HepG2 (cell line): ENCODE measurements around the gene VASN. TPM values are rescaled to one million over a fixed set of nuclear protein-coding genes. Genes with fewer than 3 reads are reported as not detected.
A peak's percentile ranks its signal among the peaks of the same experiment; 100 is the strongest.

Experiments
- ATM ChIP-seq: fragments of 450-650 bp; IDR thresholded peaks from 2 replicates; pipeline ENCODE4 v1.7.1; 2017; ENCODE audit warnings: mild to moderate bottlenecking, borderline replicate concordance
- CAMTA2 ChIP-seq: sonication (generic); formaldehyde crosslinking; IDR thresholded peaks from 2 replicates; pipeline ENCODE4 v1.4.0; 2020; ENCODE audit warnings: mild to moderate bottlenecking, missing genetic modification reagents, borderline replicate concordance
- ELF3 ChIP-seq: IDR thresholded peaks from 2 replicates; pipeline ENCODE4 v1.6.1; 2016; ENCODE audit warnings: missing genetic modification reagents, missing compliant biosample characterization
- GLI4 ChIP-seq: sonication (generic); formaldehyde crosslinking; IDR thresholded peaks from 2 replicates; pipeline ENCODE4 v1.5.1; 2020; ENCODE audit warnings: missing genetic modification reagents, mild to moderate bottlenecking, moderate library complexity, borderline replicate concordance
- IKZF5 ChIP-seq: IDR thresholded peaks from 2 replicates; pipeline ENCODE4 v1.6.1; 2018; ENCODE audit warnings: missing genetic modification reagents, mild to moderate bottlenecking, missing compliant biosample characterization
- MTF2 ChIP-seq: sonication (generic); formaldehyde crosslinking; IDR thresholded peaks from 2 replicates; pipeline ENCODE4 v1.5.0; 2020; ENCODE audit warnings: missing genetic modification reagents, borderline replicate concordance
- SSRP1 ChIP-seq: IDR thresholded peaks from 2 replicates; pipeline ENCODE4 v1.6.1; 2016; ENCODE audit warnings: control low read depth
- USF2 ChIP-seq, 2 experiments: sonication (generic) in 1 of 2; formaldehyde crosslinking in 1 of 2; IDR thresholded peaks; 2 replicates each; pipeline versions ENCODE4 v1.5.1 to v1.6.1; 2011 to 2020; ENCODE audit warnings: borderline replicate concordance in 1 of 2, low read depth in 1 of 2, low read length in 1 of 2, mild to moderate bottlenecking in 1 of 2, missing genetic modification reagents in 1 of 2, moderate library complexity in 1 of 2
- ZBTB34 ChIP-seq: sonication (generic); formaldehyde crosslinking; IDR thresholded peaks from 2 replicates; pipeline ENCODE4 v1.8.0; 2022; ENCODE audit warnings: mild to moderate bottlenecking, missing genetic modification reagents
- ZNF160 ChIP-seq: sonication (generic); formaldehyde crosslinking; IDR thresholded peaks from 2 replicates; pipeline ENCODE4 v1.8.0; 2022; ENCODE audit warnings: mild to moderate bottlenecking, inconsistent platforms, missing genetic modification reagents
- ZNF430 ChIP-seq: sonication (generic); formaldehyde crosslinking; IDR thresholded peaks from 2 replicates; pipeline ENCODE4 v1.9.0; 2021; ENCODE audit warnings: mild to moderate bottlenecking, missing genetic modification reagents
- ZNF432 ChIP-seq: sonication (generic); formaldehyde crosslinking; IDR thresholded peaks from 2 replicates; pipeline ENCODE4 v1.5.0; 2020; ENCODE audit warnings: missing genetic modification reagents, mild to moderate bottlenecking, borderline replicate concordance
- ZNF790 ChIP-seq: sonication (generic); formaldehyde crosslinking; IDR thresholded peaks from 2 replicates; pipeline ENCODE4 v1.8.0; 2022; ENCODE audit warnings: missing genetic modification reagents, mild to moderate bottlenecking, borderline replicate concordance
- polyA plus RNA-seq, 8 experiments: library from polyadenylated mRNA; depleted of rRNA in 3 of 8; stranded (reverse) in 7 of 8; unstranded in 1 of 8; fragments of >200 nt; fragmentation: Illumina TruSeq in 4 of 8; extraction: Trizol in 4 of 8; gene quantifications; 2 replicates each; pipeline versions ENCODE4 v1.2.1 to v1.2.3, GENCODE V29; 2011 to 2016; ENCODE audit warnings: low read depth in 4 of 8, missing spikeins in 1 of 8, mixed read lengths in 1 of 8; ENCODE audit not compliant: insufficient read depth in 1 of 8
- total RNA-seq, 5 experiments: library from RNA; depleted of rRNA; stranded (reverse); fragments of >200 nt; fragmentation: Illumina TruSeq; extraction: Trizol; gene quantifications; 2 replicates each; pipeline ENCODE4 v1.2.3, GENCODE V29; 2016; ENCODE audit warnings: low read depth in 1 of 5
- TF ChIP-seq, protein P1 (sequence below): IDR thresholded peaks from 2 replicates; pipeline ENCODE4 v1.6.1; 2016; ENCODE audit warnings: missing compliant biosample characterization, missing genetic modification reagents, borderline replicate concordance
- TF ChIP-seq, protein P2 (sequence below): sonication (generic); formaldehyde crosslinking; IDR thresholded peaks from 2 replicates; pipeline ENCODE4 v1.4.0; 2020; ENCODE audit warnings: missing genetic modification reagents
- TF ChIP-seq, protein P3 (sequence below): sonication (generic); formaldehyde crosslinking; IDR thresholded peaks from 2 replicates; pipeline ENCODE4 v1.4.0; 2020; ENCODE audit warnings: missing genetic modification reagents

Gene VASN
- total and polyA plus RNA-seq, 2 of the 13 experiments (the other 11 are each of a cell fraction or from before 2014, with no cell fraction given): 8.4 to 18.2 TPM

- TF ChIP-seq, protein P1, sequence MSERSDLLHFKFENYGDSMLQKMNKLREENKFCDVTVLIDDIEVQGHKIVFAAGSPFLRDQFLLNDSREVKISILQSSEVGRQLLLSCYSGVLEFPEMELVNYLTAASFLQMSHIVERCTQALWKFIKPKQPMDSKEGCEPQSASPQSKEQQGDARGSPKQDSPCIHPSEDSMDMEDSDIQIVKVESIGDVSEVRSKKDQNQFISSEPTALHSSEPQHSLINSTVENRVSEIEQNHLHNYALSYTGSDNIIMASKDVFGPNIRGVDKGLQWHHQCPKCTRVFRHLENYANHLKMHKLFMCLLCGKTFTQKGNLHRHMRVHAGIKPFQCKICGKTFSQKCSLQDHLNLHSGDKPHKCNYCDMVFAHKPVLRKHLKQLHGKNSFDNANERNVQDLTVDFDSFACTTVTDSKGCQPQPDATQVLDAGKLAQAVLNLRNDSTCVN (CRISPR knock-in tag): no peak
- TF ChIP-seq SSRP1: no peak
- TF ChIP-seq CAMTA2 (CRISPR knock-in tag): no peak
- TF ChIP-seq ELF3 (CRISPR knock-in tag): peak; percentile 68
- TF ChIP-seq ZNF160 (CRISPR knock-in tag): 0 out of 2 replicates have a peak, but pooled peaks have one; percentile 40
- no peak for TF ChIP-seq ZBTB34 (CRISPR knock-in tag)
- TF ChIP-seq USF2 (IDR thresholded peaks at IDR 0.05; ENCODE audit: low read depth, low read length): no peak
- no peak for TF ChIP-seq USF2 (CRISPR knock-in tag; IDR thresholded peaks at IDR 0.05; ENCODE audit: borderline replicate concordance)
- TF ChIP-seq IKZF5 (CRISPR knock-in tag): peak; percentile 77; the same call in 1 of the 2 replicates
- 0 out of 2 replicates have a peak, but pooled peaks have one; percentile 91 for TF ChIP-seq MTF2
- TF ChIP-seq, protein P2, sequence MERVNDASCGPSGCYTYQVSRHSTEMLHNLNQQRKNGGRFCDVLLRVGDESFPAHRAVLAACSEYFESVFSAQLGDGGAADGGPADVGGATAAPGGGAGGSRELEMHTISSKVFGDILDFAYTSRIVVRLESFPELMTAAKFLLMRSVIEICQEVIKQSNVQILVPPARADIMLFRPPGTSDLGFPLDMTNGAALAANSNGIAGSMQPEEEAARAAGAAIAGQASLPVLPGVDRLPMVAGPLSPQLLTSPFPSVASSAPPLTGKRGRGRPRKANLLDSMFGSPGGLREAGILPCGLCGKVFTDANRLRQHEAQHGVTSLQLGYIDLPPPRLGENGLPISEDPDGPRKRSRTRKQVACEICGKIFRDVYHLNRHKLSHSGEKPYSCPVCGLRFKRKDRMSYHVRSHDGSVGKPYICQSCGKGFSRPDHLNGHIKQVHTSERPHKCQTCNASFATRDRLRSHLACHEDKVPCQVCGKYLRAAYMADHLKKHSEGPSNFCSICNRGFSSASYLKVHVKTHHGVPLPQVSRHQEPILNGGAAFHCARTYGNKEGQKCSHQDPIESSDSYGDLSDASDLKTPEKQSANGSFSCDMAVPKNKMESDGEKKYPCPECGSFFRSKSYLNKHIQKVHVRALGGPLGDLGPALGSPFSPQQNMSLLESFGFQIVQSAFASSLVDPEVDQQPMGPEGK (CRISPR knock-in tag): peak; percentile 97
- TF ChIP-seq ZNF430: peak; percentile 47; the same call in 1 of the 2 replicates
- 0 out of 2 replicates have a peak, but pooled peaks have one; percentile 52 for TF ChIP-seq GLI4 (CRISPR knock-in tag)
- TF ChIP-seq ZNF432 (CRISPR knock-in tag): no peak
- no peak for TF ChIP-seq ZNF790 (CRISPR knock-in tag)
- TF ChIP-seq ATM: no peak
- TF ChIP-seq, protein P3, sequence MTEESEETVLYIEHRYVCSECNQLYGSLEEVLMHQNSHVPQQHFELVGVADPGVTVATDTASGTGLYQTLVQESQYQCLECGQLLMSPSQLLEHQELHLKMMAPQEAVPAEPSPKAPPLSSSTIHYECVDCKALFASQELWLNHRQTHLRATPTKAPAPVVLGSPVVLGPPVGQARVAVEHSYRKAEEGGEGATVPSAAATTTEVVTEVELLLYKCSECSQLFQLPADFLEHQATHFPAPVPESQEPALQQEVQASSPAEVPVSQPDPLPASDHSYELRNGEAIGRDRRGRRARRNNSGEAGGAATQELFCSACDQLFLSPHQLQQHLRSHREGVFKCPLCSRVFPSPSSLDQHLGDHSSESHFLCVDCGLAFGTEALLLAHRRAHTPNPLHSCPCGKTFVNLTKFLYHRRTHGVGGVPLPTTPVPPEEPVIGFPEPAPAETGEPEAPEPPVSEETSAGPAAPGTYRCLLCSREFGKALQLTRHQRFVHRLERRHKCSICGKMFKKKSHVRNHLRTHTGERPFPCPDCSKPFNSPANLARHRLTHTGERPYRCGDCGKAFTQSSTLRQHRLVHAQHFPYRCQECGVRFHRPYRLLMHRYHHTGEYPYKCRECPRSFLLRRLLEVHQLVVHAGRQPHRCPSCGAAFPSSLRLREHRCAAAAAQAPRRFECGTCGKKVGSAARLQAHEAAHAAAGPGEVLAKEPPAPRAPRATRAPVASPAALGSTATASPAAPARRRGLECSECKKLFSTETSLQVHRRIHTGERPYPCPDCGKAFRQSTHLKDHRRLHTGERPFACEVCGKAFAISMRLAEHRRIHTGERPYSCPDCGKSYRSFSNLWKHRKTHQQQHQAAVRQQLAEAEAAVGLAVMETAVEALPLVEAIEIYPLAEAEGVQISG (CRISPR knock-in tag): peak; percentile 63; the same call in 1 of the 2 replicates
Observed at GRCh38 chr16:4328046-4328781, 43.4 kb upstream of the VASN start (continued).
